Activated T-helper 1 cell treated with Interleukin-2 at 50 U/mL for 16 hours (primary cell): ENCODE data around the gene RNF207.
A peak's percentile ranks its signal among the peaks of the same experiment; 100 is the strongest.

Experiments
- DNase-seq: peaks from one replicate; pipeline ENCODE4 v3.0.0-alpha.2; 2020; ENCODE audit warnings: low read depth

Gene RNF207

GRCh38 chr1:6174621-6175410 lies 31.1 kb upstream of the RNF207 start:
- DNase-seq, result no peak

DNA sequence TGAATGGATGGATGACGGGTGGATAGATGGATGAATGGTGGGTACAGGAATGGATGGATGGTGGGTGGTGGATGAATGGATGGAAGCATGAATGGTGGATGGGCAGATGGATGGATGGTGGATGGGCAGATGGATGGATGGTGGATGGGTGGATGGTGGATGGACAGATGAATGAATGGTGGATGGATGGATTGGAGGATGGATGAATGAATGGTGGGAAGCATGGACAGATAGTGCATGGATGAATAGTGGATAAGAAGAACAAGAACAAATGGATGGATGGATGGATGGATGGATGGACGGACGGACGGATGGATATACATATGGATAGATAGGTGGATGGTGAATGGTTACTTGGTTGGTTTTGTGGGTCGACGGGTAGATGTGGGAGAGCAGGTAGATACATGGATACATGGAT lies 30.5 kb upstream of the RNF207 start:
- DNase-seq, result no peak

GRCh38 chr1:6176779-6177178 lies 29.1 kb upstream of the RNF207 start:
- no peak for DNase-seq

DNA sequence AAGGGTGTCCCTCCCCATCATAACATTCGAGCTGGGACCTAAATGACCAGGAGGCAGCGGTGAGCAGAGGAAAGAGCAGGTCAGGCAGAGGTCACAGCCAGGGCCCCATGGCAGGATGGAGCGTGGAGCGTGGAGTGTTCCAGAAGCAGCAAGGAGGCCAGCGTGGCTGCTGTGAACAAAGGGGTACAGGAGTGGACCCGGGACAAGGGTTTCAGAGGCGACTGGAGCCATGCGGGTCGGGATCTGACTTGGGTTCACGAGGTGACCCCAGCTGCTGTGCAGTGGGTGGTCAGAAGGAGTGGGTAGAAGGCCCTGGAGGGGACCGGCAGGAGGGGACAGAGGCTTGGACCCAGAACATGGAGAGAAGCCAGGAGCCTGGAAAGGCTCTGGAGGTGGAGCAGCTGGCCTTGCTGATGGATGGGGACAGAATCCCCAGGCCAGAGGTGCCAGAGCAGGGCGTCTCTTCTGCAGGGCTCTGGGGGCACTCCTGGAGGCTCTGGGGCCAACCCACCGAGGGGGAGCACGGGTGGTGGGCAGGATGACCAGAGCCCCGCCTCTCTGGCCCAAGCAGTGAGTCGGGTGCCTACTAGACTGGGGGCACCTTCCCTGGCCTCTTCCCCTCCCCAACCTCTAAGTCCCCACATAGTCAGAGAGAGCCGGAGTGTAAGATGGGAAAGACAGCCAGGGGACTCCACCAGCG lies 28.1 kb upstream of the RNF207 start:
- DNase-seq, result no peak

GRCh38 chr1:6178751-6179563 lies 27.0 kb upstream of the RNF207 start:
- no peak for DNase-seq

DNA sequence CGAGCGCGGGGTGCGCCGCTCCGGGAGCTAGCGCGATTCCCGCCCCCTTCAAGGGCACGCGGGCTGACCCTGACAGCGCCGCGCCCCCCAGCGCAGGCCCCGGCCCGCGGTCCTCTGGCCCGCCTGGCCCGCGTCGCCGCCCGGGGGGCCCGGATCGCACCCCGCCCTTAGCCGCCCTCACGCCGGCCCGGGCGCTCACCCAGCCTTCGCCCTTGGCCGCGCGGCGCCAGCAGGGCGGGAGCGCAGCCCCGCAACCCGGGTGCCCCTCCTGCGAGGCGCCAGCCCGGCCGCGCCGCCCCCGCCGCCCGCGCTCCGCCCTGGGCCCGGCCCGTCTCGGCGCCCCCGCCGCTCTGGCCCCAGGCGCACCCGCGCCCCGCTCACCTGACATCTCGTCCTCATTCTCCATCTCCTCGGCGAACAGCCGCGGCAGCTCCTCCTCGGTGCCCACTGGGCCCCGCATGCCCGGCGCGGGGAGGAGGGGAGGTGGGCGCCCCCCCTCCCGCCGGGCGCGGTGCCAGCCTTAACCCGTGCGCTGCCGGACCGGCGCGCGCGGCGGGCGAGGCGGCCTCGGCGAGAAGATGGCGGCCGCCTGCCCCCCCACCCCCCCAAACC lies 26.2 kb upstream of the RNF207 start:
- DNase-seq, result no peak

DNA sequence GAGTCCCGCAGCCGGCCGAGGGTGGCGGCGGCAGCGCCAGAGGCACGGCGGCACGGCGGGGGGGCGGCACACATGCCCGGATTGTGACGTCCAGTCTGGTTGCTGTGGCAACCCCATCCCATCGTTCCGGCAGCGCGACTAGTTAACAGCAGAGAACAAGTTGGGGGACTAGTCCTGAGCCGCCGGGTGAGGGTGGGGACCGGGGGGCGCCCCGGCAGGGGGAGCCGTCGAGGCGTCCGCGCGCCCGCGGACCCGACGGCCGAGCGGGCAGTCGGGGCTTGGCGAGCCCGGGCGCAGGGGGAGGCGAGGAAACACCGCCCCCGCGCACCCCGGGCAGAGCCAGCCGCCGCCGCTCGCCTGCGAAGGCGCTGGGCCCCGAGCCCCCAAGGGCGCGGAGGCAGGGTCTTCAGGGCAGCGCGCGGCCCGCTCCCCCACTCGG lies 25.6 kb upstream of the RNF207 start, which contains the start of gene CHD5:
Gene CHD5 (minus strand): TSS at position 54 of the 439 bp plus-strand sequence. CDS start 298 bp downstream, outside the sequence.
- no peak for DNase-seq

DNA sequence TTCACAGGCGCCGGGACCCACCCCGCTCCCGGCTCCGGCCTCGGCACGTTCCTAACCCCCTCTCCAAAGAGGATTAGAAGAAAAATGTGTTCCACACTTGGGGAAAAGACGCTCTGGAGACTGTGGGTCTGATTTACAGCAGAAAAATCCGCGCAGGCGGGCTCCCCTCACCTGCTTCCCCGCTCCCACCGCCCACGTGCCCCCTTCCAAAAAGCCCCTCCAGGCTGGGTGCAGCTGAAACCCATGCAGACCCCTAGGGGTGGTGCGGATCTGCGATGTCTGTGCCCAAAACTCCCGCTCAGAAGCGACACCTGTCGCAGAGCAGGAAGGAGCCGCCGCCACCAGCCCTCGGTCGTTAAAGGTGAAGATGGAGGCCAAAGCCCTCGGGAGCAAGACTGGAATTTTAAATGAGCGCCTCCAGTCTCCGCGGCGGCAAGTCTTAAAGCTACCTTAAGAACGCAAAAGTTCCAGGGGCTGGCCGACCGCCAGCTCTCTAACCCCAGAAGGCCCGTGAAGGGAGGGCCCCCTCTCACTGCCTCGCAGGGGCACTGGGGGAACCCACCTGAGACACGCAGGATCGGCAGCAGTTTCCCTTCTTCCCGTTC lies 25.1 kb upstream of the RNF207 start:
- DNase-seq, result no peak

- DNase-seq, result no peak
Observed at GRCh38 chr1:6181347-6181770, 24.6 kb upstream of the RNF207 start.

GRCh38 chr1:6183520-6183989 lies 22.4 kb upstream of the RNF207 start:
- no peak for DNase-seq

DNA sequence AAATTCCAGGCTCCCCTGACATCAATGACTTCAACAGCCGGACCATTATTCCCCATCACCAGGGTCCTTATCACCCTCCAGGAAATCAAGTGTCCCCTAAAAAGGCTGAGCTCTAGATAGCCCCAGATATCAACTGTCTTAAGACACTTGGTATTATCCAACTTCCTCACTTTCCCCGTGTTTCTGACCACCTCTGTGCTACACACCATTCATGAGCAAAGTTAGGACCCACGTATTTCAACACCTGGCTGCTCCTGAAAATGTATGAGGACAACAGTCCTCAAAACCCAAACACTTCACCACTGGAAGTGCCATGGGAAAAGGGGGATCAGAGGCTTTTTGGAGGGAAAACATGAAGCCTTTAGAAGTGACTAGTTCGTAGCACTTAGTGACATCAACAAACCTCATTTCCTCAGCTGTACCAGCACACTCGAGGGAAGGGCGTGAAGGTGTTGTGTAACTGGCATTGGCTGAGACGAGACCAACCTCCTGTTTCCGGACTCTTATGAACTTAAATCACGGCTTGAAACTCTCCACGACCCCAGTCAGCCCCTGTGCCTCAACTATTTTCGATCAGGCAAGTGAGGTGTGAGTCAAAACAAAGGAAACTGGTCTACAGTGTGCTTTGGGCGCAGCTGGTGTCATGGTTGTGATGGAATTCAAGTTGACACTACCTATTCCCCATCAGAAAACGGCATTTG lies 21.7 kb upstream of the RNF207 start:
- DNase-seq, result no peak

- no peak for DNase-seq
Observed at GRCh38 chr1:6185151-6185550, 20.8 kb upstream of the RNF207 start.

DNA sequence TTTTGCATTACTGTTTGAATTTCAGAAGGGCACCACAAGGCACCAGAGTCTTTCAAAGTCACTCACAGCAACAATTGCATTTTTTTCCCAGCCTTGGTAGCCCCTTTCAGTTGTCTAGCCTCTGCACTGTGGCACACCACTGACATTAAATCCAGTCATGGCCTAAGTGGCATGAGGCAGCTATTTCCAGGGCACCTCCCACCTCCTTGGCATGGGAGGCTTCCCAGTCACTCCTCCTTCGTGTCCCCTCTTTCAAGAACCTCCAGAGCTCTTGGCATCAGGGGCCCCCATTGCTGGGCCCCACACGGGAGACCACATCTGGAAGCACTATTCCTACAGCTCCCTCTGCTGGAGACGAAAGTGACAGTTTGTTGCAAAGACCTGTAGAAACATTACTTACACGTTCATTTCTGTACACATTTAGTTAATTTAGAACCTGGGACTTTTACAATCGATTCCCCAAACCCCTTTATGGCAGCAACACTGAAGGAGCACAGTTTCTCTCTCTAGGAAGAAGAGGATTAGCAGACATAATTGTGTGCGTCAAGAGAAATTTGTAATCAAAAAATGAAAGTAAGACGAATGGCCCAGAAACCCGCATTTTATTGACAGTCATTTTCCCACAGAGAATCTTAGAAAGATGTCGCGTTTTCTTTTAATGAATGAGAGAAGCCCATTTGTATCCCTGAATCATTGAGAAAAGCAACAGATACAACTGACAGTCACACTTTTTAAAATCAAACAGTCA lies 20.1 kb upstream of the RNF207 start:
- DNase-seq, result no peak

GRCh38 chr1:6188466-6188865 lies 17.5 kb upstream of the RNF207 start:
- DNase-seq, result no peak

DNA sequence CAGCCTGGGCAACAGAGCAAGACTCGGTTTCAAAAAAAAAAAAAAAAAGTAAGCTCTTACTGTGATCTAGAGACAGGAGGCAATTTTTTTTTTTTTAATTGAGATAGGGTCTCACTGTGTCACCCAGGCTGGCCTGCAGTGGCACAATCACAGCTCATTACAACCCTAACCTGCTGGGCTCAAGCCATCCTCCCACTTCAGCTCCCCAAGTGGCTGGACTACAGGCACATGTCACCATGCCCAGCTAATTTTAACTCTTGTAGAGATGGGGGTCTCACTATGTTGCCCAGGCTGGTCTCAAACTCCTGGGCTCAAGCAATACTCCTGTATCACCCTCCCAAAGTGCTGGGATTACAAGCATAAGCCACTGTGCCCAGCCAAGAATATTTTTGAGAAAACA lies 14.0 kb upstream of the RNF207 start:
- DNase-seq, result no peak

DNA sequence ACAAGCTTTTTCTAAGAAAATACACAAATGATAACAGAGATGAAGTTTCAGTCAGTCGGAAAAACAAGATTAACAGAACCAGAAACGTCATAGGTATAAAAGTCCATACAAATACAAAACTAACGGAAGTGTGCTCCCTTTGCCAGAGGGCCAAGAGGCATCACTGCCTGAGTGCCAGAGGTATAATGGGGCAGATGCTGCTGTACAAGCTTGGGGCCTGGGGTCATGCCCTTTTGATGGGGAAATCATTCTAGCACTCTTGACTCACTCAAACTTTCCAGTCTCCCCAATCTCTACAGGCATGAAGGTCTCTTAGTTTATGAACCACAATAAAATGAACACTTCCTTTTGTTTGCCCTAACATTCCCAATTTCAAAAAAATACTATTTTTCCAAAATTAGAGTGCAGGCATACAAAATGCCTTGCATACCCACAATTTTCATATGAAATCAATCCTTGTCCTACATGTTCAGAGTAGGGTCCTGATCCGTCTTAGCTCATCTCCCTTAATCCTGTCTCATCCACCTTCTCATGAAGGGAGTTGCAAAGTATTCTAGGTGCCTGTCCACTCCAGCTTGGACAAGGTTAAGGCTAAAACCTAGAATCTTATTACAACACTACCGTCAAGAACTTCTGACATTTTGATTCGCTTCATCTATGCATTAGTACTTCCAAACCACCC lies 8.0 kb upstream of the RNF207 start:
- DNase-seq, result no peak

DNA sequence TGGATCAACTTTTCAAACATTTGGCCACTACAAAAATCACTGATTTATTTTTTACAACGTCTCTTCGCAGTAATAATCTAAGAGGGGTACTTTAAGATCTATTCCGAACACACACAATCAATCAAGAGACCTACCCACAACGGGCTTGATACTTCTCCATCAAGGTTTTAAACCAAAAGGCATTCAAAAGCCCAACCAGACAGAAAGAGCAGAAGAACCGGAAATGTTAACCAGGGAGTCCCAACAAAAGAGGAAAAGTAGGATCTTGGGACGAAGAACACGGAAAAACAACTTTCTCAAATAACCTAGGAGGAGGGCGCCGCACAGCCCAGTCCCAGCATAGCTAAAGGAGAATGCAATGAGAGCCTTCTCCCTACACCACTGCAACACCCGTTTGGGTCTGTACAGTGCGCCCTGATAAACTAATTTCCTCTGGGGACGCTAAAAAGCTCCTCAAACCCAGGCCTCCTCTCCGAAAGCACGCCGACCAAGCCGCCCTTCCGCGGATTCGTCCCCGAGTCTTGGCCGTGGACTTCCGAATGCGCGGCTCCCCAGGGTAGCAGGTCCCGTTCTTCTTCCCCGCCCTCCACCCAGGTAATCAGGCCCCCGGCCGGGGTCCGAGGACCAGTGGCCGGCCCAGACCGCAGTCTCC lies 7.1 kb upstream of the RNF207 start:
- DNase-seq, result no peak

GRCh38 chr1:6199298-6200187 lies 6.4 kb upstream of the RNF207 start, which contains the start of gene RPL22:
Gene RPL22, minus strand, starts transcription at chr1:6199595. Its CDS starts 22 bp downstream, at chr1:6199573.
- DNase-seq, result peak; percentile 93
